ENCODE results near the gene FBF1.

- no peak for TF ChIP-seq SUZ12 (IDR thresholded peaks at IDR 0.05; ENCODE audit: extremely low read depth, insufficient read depth, insufficient read length)
- no peak for TF ChIP-seq ZNF274 (IDR thresholded peaks at IDR 0.05; ENCODE audit: low read depth, low read length)
Measured at GRCh38 chr17:75876938-75877751, 63.7 kb downstream of the FBF1 start.
